HG02571 (cell line): ENCODE results near the gene CFAP77.
"Not testable (repeated sequence)": the region's sequence is repeated elsewhere in the genome, so short reads cannot be mapped to it uniquely, and the experiment has no call there.

Experiments
- ATAC-seq: cut with Tn5 transposase; IDR thresholded peaks from one replicate; pipeline ENCODE4 v1.9.1; 2021; ENCODE audit warnings: mild to moderate bottlenecking, moderate library complexity; ENCODE audit not compliant: unreplicated experiment

CFAP77 gene

DNA sequence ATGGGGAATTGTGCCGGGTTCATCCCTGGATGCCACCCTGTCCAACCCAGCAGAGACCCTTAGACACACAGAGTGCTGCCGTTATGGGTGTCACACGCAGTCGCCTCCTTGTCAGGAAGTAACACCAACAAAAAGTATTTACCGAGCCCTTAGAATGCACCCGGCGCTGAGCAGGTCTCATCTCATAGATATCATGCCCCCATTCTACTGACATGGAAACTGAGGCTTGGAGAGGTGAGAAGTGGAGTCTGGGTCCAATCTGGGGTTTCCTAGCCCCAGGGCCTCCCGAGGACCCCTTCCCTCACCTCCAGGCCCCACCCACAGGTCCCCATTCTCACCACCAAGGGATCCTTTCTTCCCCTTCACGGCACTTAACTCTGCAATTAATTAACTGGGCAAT lies 135.6 kb downstream of the CFAP77 start:
- no peak for ATAC-seq

DNA sequence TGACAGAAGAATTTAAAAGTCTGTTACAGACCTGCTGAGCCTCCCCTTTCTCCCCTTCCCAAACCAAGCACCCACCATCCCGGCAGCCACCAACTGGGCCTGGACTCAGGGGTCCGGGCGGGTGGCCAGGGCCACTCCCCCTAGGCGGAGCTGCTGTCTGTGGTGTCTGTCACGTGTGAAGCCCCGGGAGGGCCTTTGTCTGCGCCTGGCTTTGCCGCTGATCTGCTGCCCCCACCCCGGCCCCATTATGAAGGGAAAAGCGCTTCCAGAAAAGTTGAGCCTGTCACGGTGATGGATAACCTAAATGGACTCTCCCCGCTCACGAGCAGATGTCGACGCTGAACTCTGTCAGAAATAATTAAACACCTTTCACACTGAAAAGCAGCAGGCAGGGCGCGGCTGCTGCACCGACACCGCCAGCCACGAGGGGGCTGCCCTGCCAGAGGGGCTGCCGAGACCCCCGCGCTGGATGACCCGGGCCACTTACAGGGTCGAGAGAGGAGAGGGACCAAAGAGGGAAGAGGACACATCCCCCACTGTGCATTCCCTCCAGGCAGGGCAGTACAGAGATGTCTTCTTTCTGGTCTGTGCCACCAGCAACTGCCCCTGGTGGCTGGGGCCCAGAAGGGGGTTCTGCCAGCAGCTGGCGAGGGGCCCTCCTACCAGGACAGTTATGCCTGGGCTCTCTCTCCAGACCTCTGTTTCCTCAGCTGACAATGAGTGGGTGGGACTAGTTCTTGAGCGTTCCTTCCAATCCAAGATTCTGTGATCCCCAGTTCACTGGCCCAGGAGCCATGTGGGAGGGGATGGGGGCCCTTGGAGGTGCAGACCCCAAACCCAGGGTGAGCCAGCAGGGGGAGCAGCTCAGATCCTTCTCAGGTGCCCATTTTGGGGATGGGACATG lies 136.4 kb downstream of the CFAP77 start:
- no peak for ATAC-seq

DNA sequence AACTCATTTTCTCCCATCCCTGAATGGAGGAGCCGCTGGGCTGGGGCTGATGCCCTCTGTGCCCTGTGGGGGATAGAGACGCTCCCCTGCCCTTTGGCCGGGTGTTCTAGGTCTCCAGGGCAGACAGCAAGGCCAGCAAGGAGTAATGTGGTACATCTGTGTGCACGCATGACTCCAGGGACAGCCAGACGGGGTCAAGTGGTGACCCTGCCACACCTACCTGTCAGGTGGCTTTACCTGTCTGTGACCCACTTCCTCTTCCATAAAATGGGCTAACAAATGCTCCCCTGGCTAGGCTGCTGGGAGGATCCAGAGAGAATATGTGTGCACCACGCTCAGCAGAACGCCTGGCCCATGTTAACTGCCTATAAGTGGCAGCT lies 137.0 kb downstream of the CFAP77 start:
- ATAC-seq: no peak

DNA sequence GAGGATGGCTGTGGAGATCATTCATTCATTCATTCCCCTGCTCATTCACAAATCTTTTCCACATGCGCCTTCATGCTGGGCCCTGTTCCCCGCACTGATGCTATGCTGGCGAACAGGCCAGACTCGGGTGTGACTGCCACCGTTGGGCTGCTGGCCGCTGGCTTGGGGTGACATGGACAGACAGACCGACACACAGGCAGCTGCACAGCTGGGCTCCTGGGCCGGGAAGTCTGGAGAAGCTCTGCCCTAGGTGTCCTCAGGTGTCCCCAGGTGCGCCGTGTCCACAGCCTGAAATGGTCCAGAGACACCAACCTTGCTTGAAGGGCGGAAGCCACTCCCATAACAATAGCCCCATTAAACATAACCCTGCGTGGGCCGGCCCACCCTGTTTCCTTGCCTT lies 137.4 kb downstream of the CFAP77 start:
- no peak for ATAC-seq

DNA sequence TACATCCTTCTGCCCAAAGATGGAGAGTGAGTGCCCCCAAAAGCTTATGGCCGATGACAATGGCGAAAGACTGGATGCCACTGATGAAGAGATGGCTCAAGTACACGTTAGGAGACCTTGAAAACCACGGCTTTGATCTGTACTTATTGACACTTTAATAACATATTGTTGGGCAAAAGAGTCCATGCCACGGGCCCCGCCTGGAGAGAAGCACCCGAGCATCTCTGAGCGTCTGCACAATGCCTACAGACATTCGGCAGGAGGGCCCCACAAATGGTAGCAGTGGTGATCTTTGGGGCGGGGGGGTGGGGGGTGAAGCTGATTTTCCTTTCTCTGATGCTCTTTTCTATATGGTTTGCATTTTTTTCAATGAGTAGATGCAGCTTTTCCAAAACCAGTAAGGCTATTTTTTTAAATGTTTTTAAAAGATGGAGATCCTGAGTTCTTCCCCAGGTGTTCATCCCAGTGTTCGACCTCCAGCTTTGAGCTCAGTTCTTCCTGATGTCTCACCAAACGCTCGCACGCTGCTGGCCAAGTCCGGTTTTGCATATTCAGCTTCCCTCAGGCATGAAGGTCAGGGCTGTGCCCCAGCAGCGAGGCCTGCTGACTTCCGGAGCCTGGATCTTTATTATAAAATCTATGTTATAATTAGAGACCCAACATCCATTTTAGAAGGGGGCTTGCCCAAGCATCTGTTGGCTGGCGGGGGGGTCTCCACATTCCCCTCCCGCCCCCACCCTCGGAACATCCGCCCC lies 138.1 kb downstream of the CFAP77 start:
- no peak for ATAC-seq

DNA sequence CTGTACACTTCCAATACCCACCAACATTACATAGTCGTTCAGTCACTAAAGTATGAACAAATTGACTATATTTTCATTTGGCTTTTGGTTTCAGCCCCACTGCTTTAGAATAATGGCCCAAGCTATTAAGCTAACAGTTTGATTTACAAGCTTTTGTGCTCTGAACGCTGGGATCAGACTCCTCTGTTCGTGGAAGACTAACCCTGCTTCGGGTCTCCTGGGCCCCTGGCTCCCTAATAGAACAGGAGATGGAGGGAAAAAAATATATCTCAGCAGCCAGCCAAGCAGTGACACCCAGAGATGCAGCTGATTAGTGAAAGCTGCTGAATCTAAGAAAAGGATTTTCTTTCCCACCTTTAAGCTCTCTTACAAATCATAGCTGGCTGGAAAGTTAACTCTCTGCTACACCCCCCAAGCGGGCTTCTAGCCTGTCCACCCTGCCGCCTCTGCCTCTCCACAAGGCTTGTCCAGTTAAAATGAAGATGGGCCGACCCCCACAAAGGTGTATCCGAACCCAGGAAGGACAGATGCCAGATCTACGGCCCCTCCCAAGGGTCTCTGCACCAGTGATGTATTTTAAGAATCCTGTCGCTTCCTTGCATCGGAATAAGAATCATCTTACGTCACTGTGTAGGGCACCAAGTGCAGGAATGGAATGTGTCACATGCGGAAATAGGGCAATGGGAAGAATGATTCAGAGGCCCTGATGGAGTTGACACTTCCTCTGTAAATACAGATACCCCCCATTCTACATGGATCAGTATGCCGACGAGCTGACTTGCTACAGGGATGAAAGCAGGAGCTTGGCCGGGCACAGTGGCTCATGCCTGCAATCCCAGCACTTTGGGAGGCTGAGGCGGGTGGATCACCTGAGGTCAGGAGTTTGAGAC lies 139.0 kb downstream of the CFAP77 start:
- no peak for ATAC-seq

DNA sequence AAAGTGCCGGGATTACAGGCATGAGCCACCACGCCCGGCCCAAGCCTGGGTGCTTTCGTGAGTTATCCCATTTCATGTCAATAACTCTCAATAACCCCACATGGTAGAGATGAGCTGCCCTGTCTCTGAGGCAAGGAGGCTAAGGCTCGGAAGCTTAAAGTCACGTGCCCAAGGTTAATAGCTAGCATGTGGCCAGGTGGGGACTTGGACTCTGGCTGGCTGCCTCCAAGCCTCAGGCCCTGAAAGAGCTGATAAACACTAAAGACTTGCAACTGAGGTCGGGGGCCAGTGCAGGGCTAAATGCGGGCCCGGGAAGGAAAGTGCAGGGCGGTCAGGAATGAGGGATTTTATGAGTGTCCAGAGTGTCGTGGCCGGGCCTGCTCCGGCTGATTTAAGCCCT lies 141.5 kb downstream of the CFAP77 start:
- no peak for ATAC-seq

DNA sequence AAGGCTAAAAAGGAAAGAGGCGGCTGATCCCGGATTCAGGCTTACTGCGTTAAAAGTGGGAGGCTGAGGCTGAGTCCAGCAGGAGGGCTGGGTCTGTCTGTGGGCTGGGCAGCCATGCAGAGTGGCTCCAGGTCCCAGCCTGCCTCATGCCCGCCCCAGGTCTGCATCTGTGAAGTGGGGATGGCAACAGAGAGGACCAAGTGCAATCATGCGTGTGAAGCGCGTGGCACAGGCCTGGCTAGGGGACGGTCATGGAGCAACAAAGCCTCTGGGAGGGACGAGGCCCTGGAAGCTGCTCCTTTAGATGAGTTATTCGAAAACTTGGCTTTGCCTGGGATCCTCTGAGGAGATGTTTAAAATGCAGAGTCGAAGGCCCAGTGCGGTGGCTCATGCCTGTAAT lies 142.0 kb downstream of the CFAP77 start:
- no peak for ATAC-seq

DNA sequence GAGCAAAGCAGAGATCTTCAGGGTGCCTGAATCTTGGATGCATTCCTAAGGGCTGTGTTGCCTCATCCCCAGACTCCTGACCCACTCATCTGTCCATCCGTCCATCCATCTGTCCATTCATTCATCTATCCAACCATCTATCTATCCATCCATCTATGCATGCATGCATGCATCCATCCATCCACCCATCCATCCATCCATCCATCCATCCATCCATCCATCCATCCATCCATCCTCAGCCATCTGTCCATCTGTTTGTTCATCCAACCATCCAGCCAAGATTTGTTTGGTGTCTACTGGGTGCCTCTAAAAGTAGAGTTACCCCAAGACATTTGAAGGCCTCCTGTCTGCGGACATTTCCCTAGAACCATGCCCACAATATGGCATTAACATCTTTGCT lies 144.7 kb downstream of the CFAP77 start:
- ATAC-seq: no peak

DNA sequence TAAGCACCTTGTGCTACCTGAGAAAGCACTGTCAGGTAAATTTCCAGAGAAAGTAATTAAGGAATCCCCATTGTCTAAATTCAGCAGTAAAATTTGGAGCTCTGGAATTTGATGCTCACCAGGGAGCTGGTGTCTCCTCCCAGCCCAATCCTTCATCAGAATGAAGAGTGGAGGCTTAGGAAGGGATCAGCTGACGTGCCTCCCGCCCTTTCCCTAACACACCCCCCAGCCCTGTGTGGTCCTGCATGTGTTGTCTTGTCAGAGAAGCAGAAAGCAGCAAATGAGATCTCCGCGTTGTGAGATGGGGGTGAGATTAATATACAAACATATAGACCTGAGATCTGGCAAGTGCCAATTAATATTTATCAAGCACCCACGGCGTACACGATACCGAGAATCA lies 145.5 kb downstream of the CFAP77 start:
- ATAC-seq: no peak

DNA sequence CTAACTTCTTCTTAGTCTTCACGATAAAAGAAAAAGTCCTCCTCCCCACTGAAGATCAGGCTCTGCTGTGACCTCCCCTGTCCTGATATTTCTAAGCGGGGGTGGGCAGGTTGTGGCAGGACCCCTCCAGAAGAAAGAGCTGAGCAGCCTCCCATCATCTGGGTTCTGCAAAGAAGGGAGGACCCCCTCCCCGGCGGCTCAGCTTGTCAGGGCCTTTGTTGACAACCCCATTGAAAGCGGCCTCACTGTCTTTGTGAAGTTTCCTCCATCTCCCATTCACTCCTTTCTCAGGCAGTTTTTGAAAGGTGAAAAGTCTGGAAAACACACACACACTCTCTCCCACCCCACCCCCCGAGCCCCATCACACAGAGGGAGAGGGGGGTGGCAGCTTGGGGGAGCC lies 146.2 kb downstream of the CFAP77 start:
- ATAC-seq: no peak

DNA sequence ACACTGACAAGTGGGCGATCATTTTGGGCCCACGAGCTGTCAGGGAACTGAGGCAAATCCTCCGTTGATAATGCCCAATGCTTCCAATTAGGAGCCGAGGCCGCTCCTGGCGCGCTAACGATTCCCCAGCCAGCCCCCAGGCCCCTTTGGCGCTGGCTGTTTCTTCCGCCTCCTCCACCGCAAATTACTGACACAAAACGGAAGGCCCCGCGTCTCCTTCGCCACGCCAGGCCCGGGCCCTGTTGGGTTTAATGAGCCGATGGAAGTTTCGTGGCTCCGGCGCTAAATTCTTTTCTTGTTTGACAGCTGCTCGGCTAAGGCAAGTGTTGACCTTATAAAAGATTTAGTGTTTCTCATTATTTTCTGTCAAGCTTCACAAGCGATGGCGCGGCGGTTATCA lies 146.7 kb downstream of the CFAP77 start:
- no peak for ATAC-seq

DNA sequence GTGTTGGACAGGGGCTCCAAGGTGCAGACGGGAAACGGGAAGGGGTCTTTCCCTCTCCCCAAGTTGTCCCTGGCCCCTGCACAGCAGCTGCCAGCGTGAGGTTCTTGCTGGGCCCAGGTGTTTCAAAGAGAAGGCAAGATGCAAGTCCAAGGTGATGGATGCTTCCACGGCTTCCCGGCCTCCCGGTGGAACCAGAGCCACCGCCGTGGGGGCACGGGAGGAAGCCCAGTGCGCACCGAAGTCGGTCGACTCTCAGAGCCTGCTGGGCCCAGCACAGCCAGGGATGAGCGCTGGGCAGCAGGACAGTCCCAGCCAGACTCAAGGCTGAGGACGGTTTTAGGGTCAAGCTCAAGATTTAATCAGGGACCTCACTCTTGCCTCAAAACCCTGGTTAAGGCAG lies 147.1 kb downstream of the CFAP77 start:
- ATAC-seq: no peak

DNA sequence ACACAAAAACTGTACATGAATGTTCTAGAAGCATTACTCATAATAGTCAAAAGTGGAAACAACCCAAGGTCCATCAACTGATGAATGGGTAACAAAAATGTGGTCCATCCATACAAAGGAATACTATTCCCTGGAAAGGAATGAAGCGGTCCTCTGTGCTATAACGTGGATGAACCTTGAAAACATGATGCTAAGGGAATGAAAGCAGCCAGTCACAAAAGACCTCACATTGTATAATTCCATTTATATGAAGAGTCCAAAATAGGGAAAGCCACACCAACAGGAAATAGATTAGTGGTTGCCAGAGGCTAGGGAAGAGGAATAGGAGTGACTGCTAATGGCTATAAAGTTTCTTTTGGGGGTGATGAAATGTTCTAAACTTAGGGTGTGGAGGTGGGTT lies 149.7 kb downstream of the CFAP77 start:
- ATAC-seq: no peak

DNA sequence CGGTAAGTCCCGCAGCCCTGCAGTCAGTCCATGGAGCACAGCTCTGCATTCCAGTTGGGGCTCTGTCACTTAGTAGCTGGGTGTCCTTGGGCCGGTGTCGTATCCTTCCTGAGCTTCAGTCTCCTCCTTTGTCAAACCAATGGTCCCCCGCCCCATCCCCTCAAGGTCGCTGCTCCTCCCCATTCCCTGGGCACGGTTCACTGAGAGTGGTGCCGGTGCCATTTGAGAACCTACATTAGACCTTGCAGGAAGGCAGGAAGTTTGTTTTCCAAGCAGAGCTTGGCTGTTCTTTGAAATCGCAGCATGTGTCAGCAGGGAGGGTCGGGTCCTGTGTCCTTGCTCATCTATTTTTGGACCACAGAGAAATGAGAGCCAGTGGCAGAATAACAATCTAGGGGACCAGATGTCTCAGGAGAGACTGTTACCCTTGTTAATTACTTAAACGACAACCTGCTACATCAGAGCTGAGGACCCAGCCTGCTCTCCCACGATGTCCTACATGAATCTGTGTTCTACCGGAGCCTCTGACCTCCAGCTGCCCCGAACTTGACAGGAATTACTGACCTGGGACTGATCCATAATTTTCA lies 150.7 kb downstream of the CFAP77 start:
- no peak for ATAC-seq

DNA sequence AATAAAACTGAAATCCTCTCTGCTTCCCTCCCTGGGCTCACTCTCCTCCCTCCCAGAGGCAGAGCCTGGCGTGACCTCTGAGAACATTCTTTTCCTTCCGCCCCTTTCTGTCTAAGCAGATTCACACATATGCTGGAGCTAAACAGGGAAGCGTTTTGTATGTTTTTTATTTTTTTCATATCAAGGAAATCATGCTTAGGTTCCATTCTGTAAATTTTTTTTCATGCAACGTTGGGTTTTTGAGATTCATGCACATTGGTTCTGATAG lies 152.2 kb downstream of the CFAP77 start:
- no peak for ATAC-seq

DNA sequence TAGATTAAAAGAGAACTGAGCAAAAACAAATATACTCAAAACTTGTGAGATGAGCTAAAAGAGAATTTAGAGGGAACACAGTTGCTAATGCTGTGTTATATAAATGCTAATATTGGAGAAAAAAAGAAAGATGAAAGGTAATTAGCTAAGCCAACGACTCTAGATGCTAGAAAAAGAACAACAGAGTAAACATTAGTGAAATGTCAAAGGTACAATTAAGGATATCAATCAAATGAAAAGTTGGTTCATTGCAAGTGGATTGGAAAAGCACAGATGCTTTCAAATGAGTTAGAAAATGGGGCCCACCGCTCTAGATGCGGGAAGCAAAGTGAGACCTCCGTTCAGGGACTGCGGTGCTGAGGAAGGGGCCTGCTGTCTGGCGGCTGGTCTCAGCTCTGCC lies 154.5 kb downstream of the CFAP77 start:
- ATAC-seq: no peak

DNA sequence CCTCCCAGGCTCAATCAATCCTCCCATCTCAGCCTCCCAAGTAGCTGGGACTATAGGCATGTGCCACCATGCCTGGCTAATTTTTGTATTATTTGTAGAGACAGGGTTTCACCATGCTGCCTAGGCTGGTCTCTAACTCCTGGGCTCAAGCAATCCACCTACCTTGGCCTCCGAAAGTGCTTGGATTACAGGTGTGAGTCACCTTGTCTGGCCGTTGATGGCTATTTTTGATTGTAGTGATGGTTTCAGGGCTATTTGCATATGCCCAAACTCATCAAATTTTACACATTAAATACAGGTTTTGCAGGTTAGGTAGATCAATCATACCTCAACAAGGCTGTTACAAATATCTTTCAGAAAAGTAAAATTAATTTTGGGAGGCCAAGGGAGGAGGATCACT lies 158.8 kb downstream of the CFAP77 start:
- not testable (repeated sequence) for ATAC-seq

DNA sequence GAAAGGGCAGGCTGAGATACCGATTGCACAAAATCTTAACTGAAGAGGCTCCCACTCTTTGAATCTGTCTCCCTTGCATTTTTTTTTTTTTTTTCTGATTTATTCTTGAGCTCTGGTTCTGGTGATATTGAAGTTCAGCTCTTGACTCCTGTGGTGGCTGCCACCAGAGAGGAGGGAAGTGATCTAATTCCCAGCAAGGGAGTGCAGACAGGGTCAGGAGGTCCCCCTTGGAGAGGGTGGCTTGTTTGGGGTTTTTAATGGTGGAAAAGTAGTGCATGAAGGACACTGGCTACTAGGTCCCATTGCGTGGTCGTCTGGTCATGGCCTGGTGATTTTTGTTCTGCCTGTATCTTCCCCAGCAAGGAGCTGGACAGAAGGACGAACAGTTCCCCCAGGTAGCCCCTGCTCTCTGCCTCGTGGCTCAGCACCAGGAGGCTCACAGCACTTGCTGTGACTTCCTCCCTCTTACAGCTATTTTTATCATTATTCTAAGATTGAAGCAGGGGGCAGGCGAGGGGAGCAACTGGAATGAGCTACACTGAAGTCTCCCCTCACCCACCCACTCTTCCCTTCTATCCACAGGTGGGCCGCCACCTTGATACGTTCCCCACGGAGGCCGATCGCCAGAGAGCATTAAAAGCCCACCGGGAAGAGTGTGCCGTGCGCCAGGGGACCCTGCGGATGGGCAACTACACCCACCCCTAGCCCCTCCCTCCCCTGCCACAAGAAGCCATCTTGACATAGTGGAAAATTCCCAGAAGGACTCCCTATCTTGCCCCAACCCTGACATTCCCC lies 162.0 kb downstream of the CFAP77 start:
- no peak for ATAC-seq

DNA sequence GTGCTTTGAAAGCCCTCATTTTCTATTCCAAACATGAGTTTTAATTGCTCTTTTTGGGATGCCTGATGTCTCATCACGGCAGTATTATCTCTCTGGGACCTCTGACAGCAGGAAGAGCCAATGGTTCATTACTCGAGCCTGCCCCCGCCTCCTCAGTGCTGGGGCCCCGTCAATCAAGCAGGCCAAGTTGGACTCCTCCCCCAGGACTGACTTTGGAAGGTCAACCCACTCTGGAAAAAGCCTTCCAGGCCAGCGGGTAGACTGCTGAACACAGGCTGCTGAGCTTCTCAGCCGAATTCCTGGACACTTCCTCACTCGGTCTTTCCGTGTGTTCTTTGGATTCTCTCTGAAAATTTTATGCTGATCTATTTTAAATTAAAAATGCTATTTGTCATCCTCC lies 162.9 kb downstream of the CFAP77 start:
- no peak for ATAC-seq
